Activated CD8-positive, alpha-beta memory T cell treated with anti-CD3 and anti-CD28 coated beads for 24 hours (primary cell): ENCODE results near the gene SF3B2.
"Not testable (repeated sequence)": the region's sequence is repeated elsewhere in the genome, so short reads cannot be mapped to it uniquely, and the experiment has no call there.

Experiments used
- DNase-seq: peaks from one replicate; pipeline ENCODE4 v3.0.0-alpha.2; 2020

The SF3B2 gene

GRCh38 chr11:66016793-66017177 lies 35.4 kb upstream of the SF3B2 start:
- DNase-seq: no peak

- DNase-seq: no peak
These were observed 34.8 kb upstream of the SF3B2 start for GRCh38 chr11:66017321-66017720.

GRCh38 chr11:66020212-66020611 lies 32.0 kb upstream of the SF3B2 start:
- DNase-seq: no peak

- no peak for DNase-seq
These were observed 31.4 kb upstream of the SF3B2 start for GRCh38 chr11:66020618-66021357.

DNA sequence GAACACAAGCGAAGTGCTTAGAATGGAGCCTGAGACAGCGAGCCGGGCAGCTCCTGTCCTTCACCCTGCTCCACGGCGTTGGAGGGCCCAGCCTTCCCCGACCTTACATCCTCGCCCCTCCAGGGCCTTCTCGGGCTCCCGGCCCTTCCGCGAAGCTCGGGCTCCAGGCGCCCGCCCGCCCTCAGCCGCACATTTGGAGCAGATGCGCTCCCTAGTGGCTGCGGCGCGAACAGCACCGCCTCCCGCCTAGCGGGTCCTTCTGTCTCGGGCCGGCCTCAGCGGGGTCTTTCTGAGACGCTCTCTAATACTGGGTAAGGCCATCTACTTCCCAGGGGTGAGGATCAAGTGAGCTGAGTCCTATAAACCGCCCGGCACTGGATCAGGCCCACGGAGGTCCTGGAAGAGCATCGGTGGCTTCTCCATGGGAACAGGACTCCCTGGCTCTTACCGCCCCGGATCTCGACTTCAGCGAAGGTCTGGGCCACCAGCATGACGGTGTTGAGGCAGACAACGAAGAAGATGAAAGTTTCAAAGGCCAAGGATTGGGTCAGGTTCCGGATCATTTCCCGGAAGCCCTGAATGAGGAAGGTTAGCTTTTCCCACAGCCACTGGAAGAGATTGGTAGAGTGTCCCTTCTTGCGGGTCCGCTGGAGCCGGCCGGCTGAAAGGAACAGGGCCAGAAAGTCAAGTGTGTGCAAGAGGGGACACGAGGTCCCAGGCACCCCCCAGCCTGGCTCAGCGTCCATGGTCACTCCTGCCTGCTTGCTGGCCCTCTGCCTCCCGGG lies 29.6 kb upstream of the SF3B2 start:
- DNase-seq: peak; percentile 96

GRCh38 chr11:66023186-66023440 lies 29.1 kb upstream of the SF3B2 start:
- not testable (repeated sequence) for DNase-seq

GRCh38 chr11:66026017-66026529 lies 26.1 kb upstream of the SF3B2 start, which contains the start of gene CATSPER1:
CATSPER1 (minus strand) TSS chr11:66026479; CDS start chr11:66026379, 100 bp downstream.
- DNase-seq: no peak

DNA sequence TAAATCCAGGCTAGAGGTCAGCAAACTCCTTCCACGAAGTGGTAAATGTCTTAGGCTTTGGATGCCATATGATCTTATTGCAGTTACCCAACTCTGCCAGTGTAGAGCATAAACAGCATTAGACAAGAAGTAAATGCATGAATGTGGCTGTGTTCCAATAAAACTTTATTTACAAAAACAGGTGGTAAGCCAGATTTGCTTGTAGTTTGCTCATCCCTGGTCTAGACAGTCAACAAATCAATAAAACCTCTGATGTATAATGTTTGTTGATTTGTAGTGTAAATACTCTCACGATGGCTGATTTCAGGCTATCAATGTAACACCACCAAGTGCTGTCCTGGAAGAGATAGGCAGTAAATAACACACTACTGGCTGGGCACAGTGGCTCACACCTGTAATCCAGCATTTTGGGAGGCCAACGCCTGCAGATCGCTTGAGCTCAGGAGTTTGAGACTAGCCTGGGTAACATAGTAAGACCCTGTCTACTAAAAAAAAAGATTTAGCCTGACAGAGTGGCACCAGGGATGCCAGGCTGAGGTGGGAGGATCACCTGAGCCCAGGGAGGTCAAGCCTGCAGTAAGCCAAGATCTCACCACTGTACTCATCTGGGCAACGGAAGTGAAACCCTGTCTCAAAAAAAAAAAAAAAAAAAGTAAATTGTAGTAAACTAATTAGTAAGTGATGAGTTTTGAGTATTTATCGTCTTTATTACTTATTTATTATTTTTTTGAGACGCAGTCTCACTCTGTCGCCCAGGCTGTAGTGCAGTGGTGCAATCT lies 19.0 kb upstream of the SF3B2 start:
- DNase-seq: no peak

DNA sequence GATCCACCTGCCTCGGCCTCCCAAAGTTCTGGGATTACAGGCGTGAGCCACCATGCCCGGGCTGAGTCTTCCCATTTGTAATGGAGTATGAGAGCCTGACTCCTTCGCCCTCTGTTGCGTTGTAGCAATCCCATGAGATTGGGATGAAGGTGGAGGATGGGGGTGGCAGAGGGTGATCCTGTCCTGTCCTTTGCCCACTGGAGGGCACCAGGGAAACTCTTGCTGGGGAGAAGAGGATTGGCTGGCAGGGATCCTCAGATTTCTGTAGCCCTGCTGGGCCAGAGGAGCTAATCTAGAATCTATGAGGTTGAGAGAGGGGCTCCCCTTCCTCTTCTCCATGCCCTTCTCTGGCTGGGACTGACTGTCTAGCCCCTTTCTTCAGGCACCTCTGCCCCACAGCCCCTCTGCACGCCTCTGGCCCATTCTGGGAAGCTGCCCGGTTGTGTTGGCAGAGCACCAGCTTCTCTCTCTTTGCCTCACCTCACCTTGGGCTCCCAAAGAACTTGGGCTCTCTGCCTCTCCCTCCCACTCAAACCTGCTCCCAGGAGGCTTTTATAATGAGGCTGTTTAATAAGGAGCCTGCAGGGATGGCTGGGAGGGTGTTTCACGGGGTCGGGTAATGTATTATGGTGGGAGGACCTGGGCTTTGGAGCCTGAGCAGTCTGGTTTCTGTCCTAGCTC lies 16.4 kb upstream of the SF3B2 start:
- DNase-seq: no peak

- DNase-seq: no peak
These were observed 15.8 kb upstream of the SF3B2 start for GRCh38 chr11:66036334-66036710.

GRCh38 chr11:66037327-66037726 lies 14.8 kb upstream of the SF3B2 start:
- no peak for DNase-seq

- no peak for DNase-seq
These were observed 12.4 kb upstream of the SF3B2 start for GRCh38 chr11:66039765-66040164.

DNA sequence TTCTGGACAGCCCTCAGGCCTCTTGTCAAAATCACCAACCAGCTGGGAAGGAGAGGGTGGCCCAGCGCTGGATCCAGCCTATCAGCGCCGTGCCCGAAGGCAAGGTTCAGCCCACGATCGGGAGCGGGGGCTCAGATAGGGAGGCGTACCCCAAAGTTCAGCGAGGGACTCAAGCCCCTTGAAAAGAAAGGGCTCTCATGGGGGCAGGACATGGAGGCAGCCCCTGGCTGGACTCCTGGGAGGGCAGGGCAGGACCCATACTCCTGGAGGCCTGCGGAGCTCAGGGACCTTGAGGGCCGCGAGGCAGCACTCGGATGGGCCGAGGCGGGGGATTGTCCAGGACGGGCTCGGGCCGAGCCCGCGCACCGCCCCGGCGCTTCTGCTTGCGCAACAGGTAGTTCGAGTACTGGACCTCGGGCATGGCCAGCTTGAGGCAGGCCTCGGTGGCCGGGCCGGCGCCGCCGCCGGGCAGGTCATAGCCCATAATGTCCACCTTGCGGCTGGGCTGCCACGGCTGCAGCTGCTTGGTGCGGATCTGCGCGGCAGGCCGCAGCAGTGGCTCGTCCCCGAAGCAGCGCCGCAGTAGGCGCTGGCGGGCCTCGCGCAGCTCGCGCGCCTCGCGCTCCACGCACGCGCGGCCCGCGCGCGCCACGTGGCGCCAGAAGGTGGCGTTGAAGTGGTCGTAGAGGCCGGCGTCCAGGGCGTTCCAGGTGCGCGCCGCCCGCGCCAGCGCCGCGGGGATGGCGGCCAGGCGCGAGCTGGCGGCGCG lies 9.8 kb upstream of the SF3B2 start:
- no peak for DNase-seq

DNA sequence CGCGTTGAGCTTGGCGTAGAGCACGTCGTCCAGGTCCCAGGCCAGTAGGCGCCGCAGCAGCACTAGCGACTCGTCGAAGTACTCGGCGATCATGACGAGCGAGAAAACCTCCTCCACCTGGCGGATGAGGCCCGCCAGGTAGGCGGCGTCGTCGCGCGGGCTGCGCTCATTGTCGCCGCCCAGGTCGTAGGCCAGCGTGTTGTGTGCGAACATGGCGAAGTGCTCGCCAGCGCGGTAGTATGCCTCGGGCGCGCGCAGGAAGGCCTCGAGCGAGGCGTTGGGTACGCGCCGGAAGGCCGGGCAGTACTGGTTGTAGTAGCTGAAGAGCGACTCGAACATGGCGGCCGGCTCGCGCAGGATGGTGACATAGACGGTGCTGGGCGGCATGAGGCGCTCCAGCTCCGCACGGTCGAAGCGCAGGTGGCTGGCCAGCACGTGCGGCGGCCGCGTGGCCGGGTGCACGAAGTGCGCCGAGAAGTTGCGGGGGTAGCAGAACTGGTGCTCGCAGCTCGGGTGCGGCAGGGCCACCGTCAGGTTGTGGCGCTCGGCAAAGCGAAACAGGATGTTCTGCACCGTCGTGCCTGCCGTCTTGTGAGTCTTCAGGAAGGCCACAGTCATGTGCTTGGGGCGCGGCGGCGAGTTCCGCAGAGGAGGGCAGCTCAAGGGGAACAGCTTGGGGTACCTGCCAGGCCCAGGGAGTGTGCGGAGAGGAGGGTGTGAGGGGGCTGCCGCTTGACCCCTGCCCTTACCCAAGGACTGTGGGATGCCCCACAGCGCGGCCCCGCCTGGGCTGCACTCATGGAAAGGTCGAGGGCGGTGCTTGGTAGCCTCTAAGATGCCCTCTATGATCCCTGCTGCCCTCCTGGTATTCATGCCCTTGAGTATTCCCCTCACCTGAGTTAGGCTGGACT lies 8.9 kb upstream of the SF3B2 start:
- no peak for DNase-seq

GRCh38 chr11:66044757-66045156 lies 7.4 kb upstream of the SF3B2 start:
- no peak for DNase-seq

GRCh38 chr11:66045177-66045639 lies 7.0 kb upstream of the SF3B2 start:
- DNase-seq: peak; percentile 92

DNA sequence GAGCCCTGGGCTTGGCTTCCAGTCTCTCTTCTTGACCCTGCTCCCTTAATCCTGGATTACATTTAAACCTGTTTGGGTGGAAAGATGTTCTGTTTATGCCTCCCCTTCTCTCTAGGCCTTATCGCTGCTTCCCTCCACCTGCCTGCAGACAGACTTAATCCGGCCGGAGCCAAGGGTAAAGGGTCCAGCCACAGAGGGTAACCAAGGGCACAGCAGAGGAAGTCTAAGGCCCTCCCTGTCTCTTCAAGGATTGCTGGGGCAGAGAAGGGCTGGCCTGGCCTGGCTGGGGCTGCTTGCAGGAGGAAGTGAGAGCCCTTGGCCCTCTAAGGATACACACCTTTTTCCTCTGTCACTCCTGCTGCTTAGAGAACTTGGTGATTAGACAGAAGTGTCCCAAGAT lies 5.3 kb upstream of the SF3B2 start:
- no peak for DNase-seq

DNA sequence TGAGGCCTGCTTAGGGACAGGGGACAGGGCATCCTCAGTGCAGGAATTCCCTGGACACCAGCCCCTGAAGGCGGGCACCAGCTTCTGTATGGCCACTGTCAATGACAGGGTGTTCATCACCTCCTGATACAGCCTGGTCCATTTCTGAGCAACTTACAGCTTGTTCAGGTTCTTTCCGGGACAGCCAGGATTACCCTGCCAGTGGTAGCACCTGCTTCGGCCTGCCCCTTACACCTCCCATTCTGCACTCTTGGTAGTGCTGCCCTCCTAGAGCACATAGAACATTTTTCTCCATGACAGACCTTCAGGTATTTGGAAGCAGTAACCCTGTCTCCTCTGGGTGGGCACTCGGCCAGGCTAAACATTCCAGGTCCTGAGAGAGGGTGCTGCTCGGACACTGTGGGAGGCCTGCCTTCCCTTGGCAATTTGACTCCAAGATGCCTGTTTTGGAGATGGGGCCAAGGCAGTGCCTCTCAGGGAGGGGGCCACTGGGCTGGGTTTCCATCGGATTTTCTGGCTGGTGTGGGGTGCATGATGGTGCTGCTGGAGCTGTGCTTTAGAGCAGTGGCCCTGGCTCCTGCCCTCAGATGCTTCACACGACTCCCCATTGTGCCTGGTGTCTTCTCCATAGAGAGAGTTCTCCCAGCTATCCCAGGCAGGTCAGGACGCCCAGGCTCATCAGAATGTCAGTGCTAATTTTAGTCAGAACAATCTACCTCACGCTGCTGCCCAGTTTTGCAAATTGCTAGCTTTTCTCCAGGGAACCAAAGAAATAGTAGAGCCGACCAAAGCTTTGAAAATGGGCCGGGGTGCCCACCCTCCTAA lies 4.4 kb upstream of the SF3B2 start:
- DNase-seq: no peak

- DNase-seq: no peak
These were observed 3.4 kb upstream of the SF3B2 start, which contains the start of gene GAL3ST3 for GRCh38 chr11:66048547-66049323. GAL3ST3 (minus strand) TSS chr11:66049161; CDS start chr11:66045415, 3,746 bp downstream.
